GF-D8 (cell line): ENCODE data around the gene FAP.

Source experiments
- DNase-seq: peaks from one replicate; lab custom pipeline; 2025; lab: John Stamatoyannopoulos, UW

FAP gene

GRCh38 chr2:162126111-162126519 lies 117.1 kb downstream of the FAP start:
- DNase-seq: peak; percentile 65

GRCh38 chr2:162125138-162125537 lies 118.1 kb downstream of the FAP start:
- no peak for DNase-seq

DNA sequence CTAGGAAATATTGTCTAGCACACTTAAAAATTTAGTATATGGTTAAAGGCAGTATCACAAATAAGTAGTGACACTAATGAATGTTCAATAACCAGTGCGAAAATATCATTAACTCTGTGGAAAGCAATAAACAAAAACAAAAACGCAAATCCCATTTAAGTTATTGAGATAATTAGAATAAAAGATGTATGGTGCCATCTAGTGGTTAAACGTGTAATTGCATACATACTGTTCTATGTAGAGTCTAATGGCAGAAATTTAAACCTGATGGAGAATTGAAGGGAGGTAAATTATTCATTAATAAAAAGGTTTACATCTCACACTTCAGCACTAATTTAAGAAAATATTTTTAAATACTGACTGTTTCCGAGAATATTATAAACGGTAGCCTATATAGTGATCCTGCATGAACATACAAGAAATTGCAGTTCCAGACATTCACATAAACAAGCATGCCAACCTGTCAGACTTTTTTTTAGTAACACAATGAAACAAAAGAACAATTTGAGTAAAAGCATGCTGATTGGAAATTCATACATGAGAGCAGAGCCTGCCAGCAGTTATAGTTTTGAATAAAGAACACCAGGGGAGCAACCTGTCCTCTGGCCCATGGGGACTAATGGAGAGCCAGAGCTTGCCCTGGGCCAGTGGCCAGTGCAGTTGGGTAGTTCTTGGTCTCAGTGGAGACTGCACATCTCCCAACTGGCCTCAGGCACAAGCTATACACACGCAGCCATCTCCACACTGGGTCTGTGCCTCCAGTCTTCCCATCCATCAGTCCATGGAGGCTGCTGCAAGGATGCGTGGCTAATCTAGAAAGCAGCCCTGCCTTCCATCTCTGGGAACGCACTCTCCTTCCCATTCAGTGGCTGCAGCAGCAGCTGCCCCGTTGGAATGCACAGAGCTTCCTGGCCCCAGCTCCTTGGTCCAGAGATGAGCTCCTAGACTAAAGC lies 119.2 kb downstream of the FAP start:
- DNase-seq: no peak
